Activated naive CD4-positive, alpha-beta T cell treated with anti-CD3 and anti-CD28 coated beads, Interleukin-2, amount 50 U/mL, for 24 hours (primary cell): ENCODE data around the gene SLC44A5.
"Not testable (repeated sequence)": the region's sequence is repeated elsewhere in the genome, so short reads cannot be mapped to it uniquely, and the experiment has no call there.

Source experiments
- H3K27ac Mint-ChIP-seq: one replicate; pipeline ENCODE4 v1.8.0; 2021; ENCODE audit warnings: mild to moderate bottlenecking, mixed read lengths
- H3K27me3 Mint-ChIP-seq: one replicate; pipeline ENCODE4 v1.8.0; 2021; ENCODE audit warnings: mixed read lengths
- H3K36me3 Mint-ChIP-seq: one replicate; pipeline ENCODE4 v1.8.0; 2021; ENCODE audit warnings: mixed read lengths
- H3K4me1 Mint-ChIP-seq: one replicate; pipeline ENCODE4 v1.8.0; 2021; ENCODE audit warnings: mixed read lengths
- H3K4me3 Mint-ChIP-seq: one replicate; pipeline ENCODE4 v1.8.0; 2021; ENCODE audit warnings: mild to moderate bottlenecking, mixed read lengths
- H3K9me3 Mint-ChIP-seq: one replicate; pipeline ENCODE4 v1.8.0; 2021; ENCODE audit warnings: mixed read lengths

SLC44A5 gene

GRCh38 chr1:75611014-75611413, at the start of gene SLC44A5:
SLC44A5 (minus strand) TSS chr1:75611114; CDS start chr1:75541447, 69,667 bp downstream.
- peaks cover 50% of the 10 kb centered on the region for H3K27me3 Mint-ChIP-seq
- H3K4me1 Mint-ChIP-seq: peaks cover 14% of the 10 kb centered on the region
- H3K9me3 Mint-ChIP-seq: peaks cover 6% of the 10 kb centered on the region
- H3K36me3 Mint-ChIP-seq: no peaks in the 10 kb centered on the region
- no peak within 1 kb of the TSS for H3K4me3 Mint-ChIP-seq
- H3K27ac Mint-ChIP-seq: no peak within 1 kb of the TSS

- peaks cover 17% of the 10 kb centered on the region for H3K27me3 Mint-ChIP-seq
- no peak overlapping the region for H3K27ac Mint-ChIP-seq
- no peaks in the 10 kb centered on the region for H3K36me3 Mint-ChIP-seq
- H3K4me1 Mint-ChIP-seq: no peaks in the 10 kb centered on the region
- H3K4me3 Mint-ChIP-seq: no peak overlapping the region
- H3K9me3 Mint-ChIP-seq: peaks cover 18% of the 10 kb centered on the region
Measured at GRCh38 chr1:75655931-75656330, 45.0 kb upstream of the SLC44A5 start.

- not testable (repeated sequence) for H3K36me3 Mint-ChIP-seq, H3K4me3 Mint-ChIP-seq, H3K27me3 Mint-ChIP-seq, H3K9me3 Mint-ChIP-seq, H3K27ac Mint-ChIP-seq, H3K4me1 Mint-ChIP-seq
Measured at GRCh38 chr1:75647183-75647582, 36.3 kb upstream of the SLC44A5 start.

- not testable (repeated sequence) for H3K36me3 Mint-ChIP-seq, H3K4me3 Mint-ChIP-seq
Measured at GRCh38 chr1:75645153-75645552, 34.2 kb upstream of the SLC44A5 start.

GRCh38 chr1:75643460-75643859, 32.5 kb upstream of the SLC44A5 start:
- Mint-ChIP-seq H3K4me1 (no peaks in the 10 kb centered on the region), H3K36me3 (no peaks in the 10 kb centered on the region), H3K27me3 (peaks cover 2% of the 10 kb centered on the region), H3K4me3 (no peak overlapping the region), H3K27ac (no peak overlapping the region), H3K9me3 (no peaks in the 10 kb centered on the region)

More at GRCh38 chr1:75645153-75645552, 34.2 kb upstream of the SLC44A5 start:
- H3K27me3 Mint-ChIP-seq, H3K4me1 Mint-ChIP-seq, H3K27ac Mint-ChIP-seq, H3K9me3 Mint-ChIP-seq: not testable (repeated sequence)

GRCh38 chr1:75641325-75641724, 30.4 kb upstream of the SLC44A5 start:
- Mint-ChIP-seq H3K9me3 (no peaks in the 10 kb centered on the region), H3K4me1 (no peaks in the 10 kb centered on the region), H3K4me3 (no peak overlapping the region), H3K27me3 (no peaks in the 10 kb centered on the region), H3K36me3 (no peaks in the 10 kb centered on the region), H3K27ac (no peak overlapping the region)

GRCh38 chr1:75640137-75640536, 29.2 kb upstream of the SLC44A5 start:
- H3K9me3 Mint-ChIP-seq: no peaks in the 10 kb centered on the region

GRCh38 chr1:75632350-75632949, 21.5 kb upstream of the SLC44A5 start:
- Mint-ChIP-seq H3K4me3 (no peak overlapping the region), H3K4me1 (no peaks in the 10 kb centered on the region), H3K27me3 (peaks cover 15% of the 10 kb centered on the region), H3K36me3 (no peaks in the 10 kb centered on the region), H3K9me3 (no peaks in the 10 kb centered on the region), H3K27ac (no peak overlapping the region)

More at GRCh38 chr1:75640137-75640536, 29.2 kb upstream of the SLC44A5 start:
- Mint-ChIP-seq H3K4me3 (no peak overlapping the region), H3K36me3 (no peaks in the 10 kb centered on the region), H3K27ac (no peak overlapping the region), H3K4me1 (no peaks in the 10 kb centered on the region), H3K27me3 (peaks cover 1% of the 10 kb centered on the region)

GRCh38 chr1:75630998-75631397, 20.1 kb upstream of the SLC44A5 start:
- H3K4me1 Mint-ChIP-seq: no peaks in the 10 kb centered on the region
- H3K27me3 Mint-ChIP-seq: peaks cover 19% of the 10 kb centered on the region
- H3K9me3 Mint-ChIP-seq: no peaks in the 10 kb centered on the region
- H3K27ac Mint-ChIP-seq: no peak overlapping the region
- no peaks in the 10 kb centered on the region for H3K36me3 Mint-ChIP-seq
- H3K4me3 Mint-ChIP-seq: no peak overlapping the region

- Mint-ChIP-seq H3K27me3 (peaks cover 22% of the 10 kb centered on the region), H3K36me3 (no peaks in the 10 kb centered on the region), H3K4me1 (no peaks in the 10 kb centered on the region), H3K4me3 (no peak overlapping the region), H3K9me3 (no peaks in the 10 kb centered on the region), H3K27ac (no peak overlapping the region)
Measured at GRCh38 chr1:75630004-75630594, 19.2 kb upstream of the SLC44A5 start.

- H3K27me3 Mint-ChIP-seq: peaks cover 30% of the 10 kb centered on the region
- peaks cover 2% of the 10 kb centered on the region for H3K9me3 Mint-ChIP-seq
- H3K4me3 Mint-ChIP-seq: no peak overlapping the region
- H3K4me1 Mint-ChIP-seq: no peaks in the 10 kb centered on the region
- no peaks in the 10 kb centered on the region for H3K36me3 Mint-ChIP-seq
- H3K27ac Mint-ChIP-seq: no peak overlapping the region
Measured at GRCh38 chr1:75625795-75626194, 14.9 kb upstream of the SLC44A5 start.

GRCh38 chr1:75618382-75618781, 7.5 kb upstream of the SLC44A5 start:
- H3K4me3 Mint-ChIP-seq: no peak overlapping the region
- no peaks in the 10 kb centered on the region for H3K36me3 Mint-ChIP-seq
- peaks cover 21% of the 10 kb centered on the region for H3K4me1 Mint-ChIP-seq
- H3K27ac Mint-ChIP-seq: no peak overlapping the region
- H3K27me3 Mint-ChIP-seq: peaks cover 51% of the 10 kb centered on the region
- peaks cover 11% of the 10 kb centered on the region for H3K9me3 Mint-ChIP-seq

- H3K4me1 Mint-ChIP-seq: peaks cover 21% of the 10 kb centered on the region
- peaks cover 57% of the 10 kb centered on the region for H3K27me3 Mint-ChIP-seq
- peak overlapping the region; percentile 28 for H3K4me3 Mint-ChIP-seq
- H3K27ac Mint-ChIP-seq: no peak overlapping the region
- peaks cover 11% of the 10 kb centered on the region for H3K9me3 Mint-ChIP-seq
- H3K36me3 Mint-ChIP-seq: no peaks in the 10 kb centered on the region
Measured at GRCh38 chr1:75616436-75617433, 5.8 kb upstream of the SLC44A5 start.

- peaks cover 9% of the 10 kb centered on the region for H3K9me3 Mint-ChIP-seq
- H3K27ac Mint-ChIP-seq: no peak overlapping the region
- peak overlapping the region; percentile 40 for H3K4me3 Mint-ChIP-seq
- peaks cover 53% of the 10 kb centered on the region for H3K27me3 Mint-ChIP-seq
- no peaks in the 10 kb centered on the region for H3K36me3 Mint-ChIP-seq
- peaks cover 21% of the 10 kb centered on the region for H3K4me1 Mint-ChIP-seq
Measured at GRCh38 chr1:75615613-75616435, 4.9 kb upstream of the SLC44A5 start.

GRCh38 chr1:75614399-75614756, 3.5 kb upstream of the SLC44A5 start:
- H3K27ac Mint-ChIP-seq: no peak overlapping the region
- peaks cover 49% of the 10 kb centered on the region for H3K27me3 Mint-ChIP-seq
- H3K36me3 Mint-ChIP-seq: no peaks in the 10 kb centered on the region
- peaks cover 21% of the 10 kb centered on the region for H3K4me1 Mint-ChIP-seq
- peak overlapping the region; percentile 40 for H3K4me3 Mint-ChIP-seq
- no peaks in the 10 kb centered on the region for H3K9me3 Mint-ChIP-seq
